SK-N-SH (cell line): ENCODE data around the gene DOK1.

Experiments
- ELF1 ChIP-seq: IDR thresholded peaks from 2 replicates; pipeline ENCODE4 v1.4.0; 2012
- EP300 ChIP-seq, 2 experiments: IDR thresholded peaks; 2 replicates each; pipeline versions ENCODE4 v1.4.0 to v1.6.1; 2012; ENCODE audit warnings: borderline replicate concordance in 1 of 2, low read depth in 1 of 2, low read length in 1 of 2
- EZH2phosphoT487 ChIP-seq: fragments of 200-600 bp; sonication (generic); IDR thresholded peaks from 2 replicates; pipeline ENCODE4 v1.6.1; 2017; ENCODE audit warnings: low read depth, mixed run types, mild to moderate bottlenecking, antibody characterized with exemption, moderate library complexity, borderline replicate concordance
- NRF1 ChIP-seq: IDR thresholded peaks from 2 replicates; pipeline ENCODE4 v1.6.1; 2012; ENCODE audit warnings: low read depth, mild to moderate bottlenecking, low read length
- PBX3 ChIP-seq: IDR thresholded peaks from 2 replicates; pipeline ENCODE4; 2012
- POLR2AphosphoS5 ChIP-seq: IDR thresholded peaks from 2 replicates; pipeline ENCODE4 v1.6.1; 2012; ENCODE audit warnings: low read depth, low read length
- RXRA ChIP-seq: IDR thresholded peaks from 2 replicates; pipeline ENCODE4 v1.4.0; 2012; ENCODE audit warnings: low read depth, mild to moderate bottlenecking, borderline replicate concordance
- TEAD4 ChIP-seq: IDR thresholded peaks from 2 replicates; pipeline ENCODE4 v1.4.0; 2012; ENCODE audit warnings: mild to moderate bottlenecking, borderline replicate concordance; ENCODE audit not compliant: insufficient read depth
- YY1 ChIP-seq: IDR thresholded peaks from 2 replicates; pipeline ENCODE4 v1.4.0; 2012; ENCODE audit warnings: low read depth, mild to moderate bottlenecking
- TF ChIP-seq, protein P1 (sequence below): fragments of 200-600 bp; sonication (generic); IDR thresholded peaks from 2 replicates; pipeline ENCODE4 v1.6.1; 2017; ENCODE audit warnings: antibody characterized with exemption, mild to moderate bottlenecking, moderate library complexity

DNA sequence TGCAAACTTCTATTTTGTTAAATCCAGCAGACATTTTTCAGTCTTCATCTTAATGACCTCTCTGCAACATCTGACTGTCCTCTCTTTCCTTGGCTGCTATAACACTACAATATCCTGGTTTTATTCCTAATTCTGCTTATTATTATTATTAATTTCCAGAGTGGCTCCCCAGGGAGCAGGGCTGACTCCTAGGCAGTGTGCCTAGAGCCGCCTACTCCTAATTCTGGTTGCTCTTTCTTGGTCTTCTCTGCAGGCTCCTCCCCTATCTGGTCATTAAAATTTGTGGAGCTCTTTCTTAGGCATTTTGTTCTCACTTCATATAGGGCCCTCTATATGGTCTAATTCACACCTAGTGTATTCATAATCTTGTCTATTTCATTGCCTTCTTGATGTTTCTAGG is 11.5 kb upstream of the DOK1 start:
- TF ChIP-seq, protein P1, sequence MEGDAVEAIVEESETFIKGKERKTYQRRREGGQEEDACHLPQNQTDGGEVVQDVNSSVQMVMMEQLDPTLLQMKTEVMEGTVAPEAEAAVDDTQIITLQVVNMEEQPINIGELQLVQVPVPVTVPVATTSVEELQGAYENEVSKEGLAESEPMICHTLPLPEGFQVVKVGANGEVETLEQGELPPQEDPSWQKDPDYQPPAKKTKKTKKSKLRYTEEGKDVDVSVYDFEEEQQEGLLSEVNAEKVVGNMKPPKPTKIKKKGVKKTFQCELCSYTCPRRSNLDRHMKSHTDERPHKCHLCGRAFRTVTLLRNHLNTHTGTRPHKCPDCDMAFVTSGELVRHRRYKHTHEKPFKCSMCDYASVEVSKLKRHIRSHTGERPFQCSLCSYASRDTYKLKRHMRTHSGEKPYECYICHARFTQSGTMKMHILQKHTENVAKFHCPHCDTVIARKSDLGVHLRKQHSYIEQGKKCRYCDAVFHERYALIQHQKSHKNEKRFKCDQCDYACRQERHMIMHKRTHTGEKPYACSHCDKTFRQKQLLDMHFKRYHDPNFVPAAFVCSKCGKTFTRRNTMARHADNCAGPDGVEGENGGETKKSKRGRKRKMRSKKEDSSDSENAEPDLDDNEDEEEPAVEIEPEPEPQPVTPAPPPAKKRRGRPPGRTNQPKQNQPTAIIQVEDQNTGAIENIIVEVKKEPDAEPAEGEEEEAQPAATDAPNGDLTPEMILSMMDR, result no peak
- TF ChIP-seq NRF1 (no peak), TEAD4 (no peak), EZH2phosphoT487 (no peak), YY1 (no peak), ELF1 (no peak), POLR2AphosphoS5 (no peak), RXRA (no peak), EP300 (IDR thresholded peaks at IDR 0.05; ENCODE audit: borderline replicate concordance in 1 of 2, low read depth in 1 of 2, low read length in 1 of 2) (no peak), PBX3 (no peak)
